ENCODE results near the gene ARMC2.
"Not testable (repeated sequence)": the region's sequence is repeated elsewhere in the genome, so short reads cannot be mapped to it uniquely, and the experiment has no call there.

The ARMC2 gene

GRCh38 chr6:108884211-108885059 lies 36.2 kb downstream of the ARMC2 start:
- H3K9me2 ChIP-seq (replicated peaks; ENCODE audit: insufficient read depth, low read length): no peaks in the 10 kb centered on the region
- TF ChIP-seq CTCF (IDR thresholded peaks at IDR 0.05; ENCODE audit: insufficient read depth, low read length, poor library complexity, severe bottlenecking) (no peak), EZH2phosphoT487 (conservative IDR thresholded peaks at IDR 0.05; ENCODE audit: low read length) (no peak)
- H3K36me3 ChIP-seq (ENCODE audit: low read length): no peaks in the 10 kb centered on the region
- H3K4me2 ChIP-seq (ENCODE audit: low read depth, low read length, poor library complexity, severe bottlenecking): no peak overlapping the region
- H3K27me3 ChIP-seq (ENCODE audit: low read length): no peaks in the 10 kb centered on the region
- no peak overlapping the region for H3K9ac ChIP-seq (ENCODE audit: low read length)
- no peak overlapping the region for H2AFZ ChIP-seq (ENCODE audit: low read depth, low read length, severe bottlenecking)
- no peak overlapping the region for H3K27ac ChIP-seq (ENCODE audit: low read depth, low read length)
- no peaks in the 10 kb centered on the region for H4K20me1 ChIP-seq (ENCODE audit: low read depth, low read length)
- H3K9me3 ChIP-seq (ENCODE audit: insufficient read depth, low read length): no peaks in the 10 kb centered on the region
- no peaks in the 10 kb centered on the region for H3K79me2 ChIP-seq (ENCODE audit: insufficient read depth, low read length)
- no peaks in the 10 kb centered on the region for H3F3A ChIP-seq (ENCODE audit: insufficient read depth)
- H3K4me3 ChIP-seq (ENCODE audit: insufficient read depth, low read length, poor library complexity, severe bottlenecking): no peak overlapping the region

- Histone ChIP-seq H3K27me3 (ENCODE audit: low read length) (no peaks in the 10 kb centered on the region), H3K9me3 (ENCODE audit: insufficient read depth, low read length) (no peaks in the 10 kb centered on the region), H3K4me2 (ENCODE audit: low read depth, low read length, poor library complexity, severe bottlenecking) (no peak overlapping the region), H3K27ac (ENCODE audit: low read depth, low read length) (no peak overlapping the region), H4K20me1 (ENCODE audit: low read depth, low read length) (no peaks in the 10 kb centered on the region), H3K36me3 (ENCODE audit: low read length) (no peaks in the 10 kb centered on the region), H3K4me3 (ENCODE audit: insufficient read depth, low read length, poor library complexity, severe bottlenecking) (no peak overlapping the region), H2AFZ (ENCODE audit: low read depth, low read length, severe bottlenecking) (no peak overlapping the region), H3K9ac (ENCODE audit: low read length) (no peak overlapping the region), H3K9me2 (replicated peaks; ENCODE audit: insufficient read depth, low read length) (no peaks in the 10 kb centered on the region), H3K79me2 (ENCODE audit: insufficient read depth, low read length) (no peaks in the 10 kb centered on the region), H3F3A (ENCODE audit: insufficient read depth) (no peaks in the 10 kb centered on the region)
- TF ChIP-seq CTCF (IDR thresholded peaks at IDR 0.05; ENCODE audit: insufficient read depth, low read length, poor library complexity, severe bottlenecking) (no peak), EZH2phosphoT487 (conservative IDR thresholded peaks at IDR 0.05; ENCODE audit: low read length) (no peak)
Measured at GRCh38 chr6:108888052-108888451, 39.8 kb downstream of the ARMC2 start.

- Histone ChIP-seq H3K27me3 (ENCODE audit: low read length) (no peaks in the 10 kb centered on the region), H3K9ac (ENCODE audit: low read length) (no peak overlapping the region), H3K79me2 (ENCODE audit: insufficient read depth, low read length) (no peaks in the 10 kb centered on the region), H3F3A (ENCODE audit: insufficient read depth) (no peaks in the 10 kb centered on the region), H3K4me3 (ENCODE audit: insufficient read depth, low read length, poor library complexity, severe bottlenecking) (no peak overlapping the region), H3K4me2 (ENCODE audit: low read depth, low read length, poor library complexity, severe bottlenecking) (no peak overlapping the region), H4K20me1 (ENCODE audit: low read depth, low read length) (no peaks in the 10 kb centered on the region), H3K36me3 (ENCODE audit: low read length) (no peaks in the 10 kb centered on the region), H3K27ac (ENCODE audit: low read depth, low read length) (no peak overlapping the region), H2AFZ (ENCODE audit: low read depth, low read length, severe bottlenecking) (no peak overlapping the region), H3K9me2 (replicated peaks; ENCODE audit: insufficient read depth, low read length) (no peaks in the 10 kb centered on the region), H3K9me3 (ENCODE audit: insufficient read depth, low read length) (no peaks in the 10 kb centered on the region)
- no peak for TF ChIP-seq CTCF (IDR thresholded peaks at IDR 0.05; ENCODE audit: insufficient read depth, low read length, poor library complexity, severe bottlenecking)
- TF ChIP-seq EZH2phosphoT487 (conservative IDR thresholded peaks at IDR 0.05; ENCODE audit: low read length): no peak
Measured at GRCh38 chr6:108888745-108889144, 40.5 kb downstream of the ARMC2 start.

- not testable (repeated sequence) for H3K9ac ChIP-seq (ENCODE audit: low read length); H3K4me2 ChIP-seq (ENCODE audit: low read depth, low read length, poor library complexity, severe bottlenecking); H3F3A ChIP-seq (ENCODE audit: insufficient read depth); H2AFZ ChIP-seq (ENCODE audit: low read depth, low read length, severe bottlenecking); H3K27ac ChIP-seq (ENCODE audit: low read depth, low read length); H3K27me3 ChIP-seq (ENCODE audit: low read length); H3K9me2 ChIP-seq (replicated peaks; ENCODE audit: insufficient read depth, low read length); H3K79me2 ChIP-seq (ENCODE audit: insufficient read depth, low read length); H3K36me3 ChIP-seq (ENCODE audit: low read length); H3K4me3 ChIP-seq (ENCODE audit: insufficient read depth, low read length, poor library complexity, severe bottlenecking); H4K20me1 ChIP-seq (ENCODE audit: low read depth, low read length); H3K9me3 ChIP-seq (ENCODE audit: insufficient read depth, low read length)
Measured at GRCh38 chr6:108890898-108891297, 42.7 kb downstream of the ARMC2 start.
